IMR-90 (cell line): Measurements from ENCODE around the gene RPP21. TPM values are rescaled to one million over a fixed set of nuclear protein-coding genes. Genes with fewer than 3 reads are reported as not detected.

Experiments used
- ATAC-seq: fragments of 200-7000 bp; cut with Tn5 transposase; 2 replicates; pipeline ENCODE4 v1.9.1; 2020; ENCODE audit warnings: low read depth, mild to moderate bottlenecking, moderate library complexity
- BruUV-seq: library from RNA; stranded (reverse); fragments of 400-500 nt; replicated peaks from 2 replicates; lab custom pipeline; 2021; lab: Mats Ljungman, UMichigan
- CTCF ChIA-PET: fragments of 300-600 bp; formaldehyde crosslinking; extraction: SDS; loops from one replicate; lab custom pipeline; 2021; ENCODE audit warnings: antibody characterized with exemption; lab: Yijun Ruan, JAX
- POLR2A ChIA-PET: fragments of 300-600 bp; sonication (Branson Sonifier 250); formaldehyde crosslinking; loops from one replicate; lab custom pipeline; 2022; ENCODE audit warnings: antibody characterized with exemption; ENCODE audit not compliant: unreplicated experiment; lab: Charles Lee
- DNase-seq: peaks from one replicate; pipeline ENCODE4 v3.0.0; 2013
- H2AFZ ChIP-seq: replicated peaks from 2 replicates; pipeline ENCODE3; 2013; ENCODE audit warnings: low read length, mild to moderate bottlenecking; ENCODE audit not compliant: poor library complexity
- H2AK5ac ChIP-seq: 2 replicates; pipeline ENCODE4 v1.6.1; 2013; ENCODE audit warnings: low read depth, low read length, inconsistent platforms
- H2AK9ac ChIP-seq: replicated peaks from 2 replicates; pipeline ENCODE3; 2013; ENCODE audit warnings: mild to moderate bottlenecking, low read depth, low read length, moderate library complexity; ENCODE audit not compliant: poor library complexity
- H2BK120ac ChIP-seq: 2 replicates; pipeline ENCODE4 v1.6.1; 2013; ENCODE audit warnings: low read depth, low read length, inconsistent platforms
- H2BK15ac ChIP-seq: 3 replicates; pipeline ENCODE4 v1.6.1; 2013; ENCODE audit warnings: low read depth, low read length, inconsistent platforms
- H2BK20ac ChIP-seq: 2 replicates; pipeline ENCODE4 v1.6.1; 2013; ENCODE audit warnings: low read depth, mild to moderate bottlenecking, inconsistent platforms, low read length, moderate library complexity
- H2BK5ac ChIP-seq: 2 replicates; pipeline ENCODE4 v1.6.1; 2013; ENCODE audit warnings: mild to moderate bottlenecking, low read depth, low read length, inconsistent platforms; ENCODE audit not compliant: poor library complexity, severe bottlenecking
- H3K14ac ChIP-seq: replicated peaks from 2 replicates; pipeline ENCODE4 v1.6.1; 2013; ENCODE audit warnings: low read depth, low read length, inconsistent platforms
- H3K18ac ChIP-seq: 2 replicates; pipeline ENCODE4 v1.6.1; 2013; ENCODE audit warnings: low read depth, low read length, control low read depth
- H3K23ac ChIP-seq: 2 replicates; pipeline ENCODE4 v1.6.1; 2013; ENCODE audit warnings: low read depth, low read length, inconsistent platforms
- H3K27ac ChIP-seq: 2 replicates; pipeline ENCODE4 v1.5.1; 2013; ENCODE audit warnings: mild to moderate bottlenecking, control low read depth, low read length; ENCODE audit not compliant: insufficient read depth
- H3K27me3 ChIP-seq: 2 replicates; pipeline ENCODE4 v1.6.1; 2013; ENCODE audit warnings: low read length; ENCODE audit not compliant: control insufficient read depth, insufficient read depth
- H3K36me3 ChIP-seq: 2 replicates; pipeline ENCODE4 v1.6.1; 2013; ENCODE audit warnings: low read length, mixed read lengths; ENCODE audit not compliant: control insufficient read depth, insufficient read depth
- H3K4ac ChIP-seq: 2 replicates; pipeline ENCODE4 v1.6.1; 2013; ENCODE audit warnings: low read depth, low read length, inconsistent platforms
- H3K4me1 ChIP-seq: 2 replicates; pipeline ENCODE4 v1.6.1; 2013; ENCODE audit warnings: low read length, mixed read lengths; ENCODE audit not compliant: control insufficient read depth, insufficient read depth
- H3K4me2 ChIP-seq: 2 replicates; pipeline ENCODE4 v1.6.1; 2013; ENCODE audit warnings: low read depth, mild to moderate bottlenecking, control low read depth, low read length, moderate library complexity
- H3K4me3 ChIP-seq: 2 replicates; pipeline ENCODE4 v1.5.1; 2013; ENCODE audit warnings: low read depth, mild to moderate bottlenecking, control low read depth, low read length, moderate library complexity; ENCODE audit not compliant: insufficient read depth
- H3K56ac ChIP-seq: 2 replicates; pipeline ENCODE4 v1.6.1; 2013; ENCODE audit warnings: low read length, inconsistent platforms; ENCODE audit not compliant: insufficient read depth; ENCODE audit errors: extremely low read depth
- H3K79me1 ChIP-seq, 2 experiments: 2 replicates each; pipeline ENCODE4 v1.6.1; 2013; ENCODE audit warnings: low read length in 2 of 2, inconsistent platforms in 1 of 2, low read depth in 1 of 2
- H3K9ac ChIP-seq: 2 replicates; pipeline ENCODE4 v1.6.1; 2013; ENCODE audit warnings: low read depth, low read length, control low read depth
- H3K9me1 ChIP-seq: 2 replicates; pipeline ENCODE4 v1.6.1; 2013; ENCODE audit warnings: low read length, inconsistent platforms; ENCODE audit not compliant: insufficient read depth
- H3K9me3 ChIP-seq: 2 replicates; pipeline ENCODE4 v1.6.1; 2013; ENCODE audit warnings: low read length; ENCODE audit not compliant: control insufficient read depth, insufficient read depth
- H4K20me1 ChIP-seq: 2 replicates; pipeline ENCODE4 v1.6.1; 2013; ENCODE audit warnings: low read length, inconsistent platforms; ENCODE audit not compliant: insufficient read depth
- H4K5ac ChIP-seq: 2 replicates; pipeline ENCODE4 v1.6.1; 2013; ENCODE audit warnings: mild to moderate bottlenecking, low read depth, low read length, control low read depth
- H4K8ac ChIP-seq, 2 experiments: 2 replicates each; pipeline ENCODE4 v1.6.1; 2013; ENCODE audit warnings: low read depth in 2 of 2, low read length in 2 of 2, control low read depth in 1 of 2, inconsistent platforms in 1 of 2
- H4K91ac ChIP-seq: 2 replicates; pipeline ENCODE4 v1.6.1; 2013; ENCODE audit warnings: low read depth, low read length, inconsistent platforms; ENCODE audit not compliant: insufficient read depth
- CEBPB ChIP-seq: IDR thresholded peaks from 2 replicates; pipeline ENCODE4 v1.6.1; 2012; ENCODE audit warnings: low read depth, low read length, improper control_type of control experiment
- MXI1 ChIP-seq: IDR thresholded peaks from 2 replicates; pipeline ENCODE4 v1.6.1; 2012; ENCODE audit warnings: low read depth, mild to moderate bottlenecking, low read length, moderate library complexity, borderline replicate concordance
- RAD21 ChIP-seq: IDR thresholded peaks from 2 replicates; pipeline ENCODE4 v1.6.1; 2012; ENCODE audit warnings: low read length, improper control_type of control experiment
- WGBS, 2 experiments: methylation state at CpG; one replicate each; pipeline versions ENCODE4 v1.1.5 to v1.1.7; 2013; ENCODE audit warnings: missing lambda C conversion rate in 2 of 2; ENCODE audit not compliant: insufficient read length in 1 of 2; ENCODE audit errors: extremely low coverage in 2 of 2; 5-methylcytosine and 5-hydroxymethylcytosine counted together
- dilution Hi-C: fragments of 300-500 bp; cut with HindIII; formaldehyde crosslinking; loops from one replicate; pipeline ENCODE4 v1.14.3; 2018; ENCODE audit warnings: low sequenced_read_pairs; ENCODE audit not compliant: unreplicated experiment
- in situ Hi-C: fragments of 300-500 bp; cut with MboI; formaldehyde crosslinking; loops from 3 replicates; pipeline ENCODE4 v1.14.3; 2019; ENCODE audit warnings: low sequenced_read_pairs, inconsistent platforms, mixed read lengths
- intact Hi-C: fragments of 100-400 bp; cut with micrococcal nuclease; formaldehyde crosslinking; loops from 2 replicates; pipeline ENCODE4 v1.10.0; 2022
- polyA plus RNA-seq, 3 experiments: library from polyadenylated mRNA; depleted of rRNA; stranded (reverse); fragments of >200 nt; gene quantifications; 2 replicates each; pipeline ENCODE4 v1.2.3, GENCODE V29; 2012; ENCODE audit warnings: low replicate concordance in 1 of 3
- total RNA-seq: library from RNA; depleted of rRNA; stranded (reverse); fragments of >200 nt; gene quantifications from 2 replicates; pipeline ENCODE4 v1.2.3, GENCODE V29; 2012
- TF ChIP-seq, protein P1 (sequence below): conservative IDR thresholded peaks from 2 replicates; pipeline ENCODE4 v1.5.1; 2012; ENCODE audit warnings: mild to moderate bottlenecking, low read depth, low read length, improper control_type of control experiment
- TF ChIP-seq, protein P2 (sequence below): fragments of 150-350 bp; IDR thresholded peaks from 2 replicates; pipeline ENCODE4 v1.6.1; 2016; ENCODE audit warnings: low read depth, mild to moderate bottlenecking, low read length, moderate library complexity, borderline replicate concordance

The RPP21 gene
- total and polyA plus RNA-seq, 2 of the 4 experiments (the other 2 are of a cell fraction): 28.9 to 79.1 TPM

DNA sequence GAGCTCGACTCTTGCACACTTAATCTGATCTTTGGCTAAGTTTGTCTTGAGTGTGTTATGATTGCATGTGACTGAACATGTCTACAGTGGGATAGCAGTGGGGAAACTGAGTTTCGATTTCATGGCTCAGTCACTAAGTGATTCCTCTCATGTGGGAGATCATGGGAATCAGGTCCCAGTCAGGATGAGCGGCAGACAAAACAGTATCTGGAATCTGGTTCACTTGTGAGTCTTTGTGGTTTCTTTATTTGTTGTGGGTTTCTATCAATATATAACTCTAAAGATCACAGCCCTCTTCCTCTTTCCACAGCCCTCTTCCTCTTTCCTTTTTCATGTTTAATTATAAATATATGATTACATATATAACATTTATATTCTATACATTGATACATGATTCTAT lies 4.0 kb downstream of the RPP21 start:
- Histone ChIP-seq H3K27ac (no peak overlapping the region), H3K18ac (no peak overlapping the region), H2BK5ac (no peak overlapping the region), H3K9ac (no peak overlapping the region), H2AFZ (no peak overlapping the region), H3K4ac (no peak overlapping the region), H3K14ac (no peak overlapping the region), H2BK15ac (no peak overlapping the region), H3K9me3 (no peaks in the 10 kb centered on the region), H2BK20ac (no peak overlapping the region), H3K56ac (no peak overlapping the region), H2BK120ac (no peak overlapping the region), H4K5ac (no peak overlapping the region), H3K27me3 (peaks cover 11% of the 10 kb centered on the region), H3K36me3 (peaks cover 8% of the 10 kb centered on the region), H3K9me1 (peaks cover 7% of the 10 kb centered on the region), H2AK5ac (no peak overlapping the region), H4K20me1 (no peaks in the 10 kb centered on the region), H3K4me3 (no peak overlapping the region), H3K23ac (no peak overlapping the region), H4K91ac (no peak overlapping the region), H3K79me1 (peaks cover 8 to 10% of the 10 kb centered on the region in 2 experiments; a peak in 3 of 4 replicates), H4K8ac (no peak overlapping the region), H3K4me2 (no peak overlapping the region), H3K4me1 (no peaks in the 10 kb centered on the region), H2AK9ac (no peak overlapping the region)
- intact Hi-C loops (loop anchor here (5.0 kb wide), 1 partner anchor 132 kb away; no protein-coding TSS in a partner anchor), in situ Hi-C loops (no loop called here), dilution Hi-C loops (no loop called here)
- ATAC-seq (no peak), DNase-seq (no peak)
- 75% methylated on average over 1 of the region's 3 CpGs; no CpG with 5 or more reads in 1 of the 2 experiments for WGBS, 2 experiments
- ChIA-PET CTCF (no interaction called here), POLR2A (no interaction called here)
- BruUV-seq: no TSS peak
- TF ChIP-seq, protein P1, sequence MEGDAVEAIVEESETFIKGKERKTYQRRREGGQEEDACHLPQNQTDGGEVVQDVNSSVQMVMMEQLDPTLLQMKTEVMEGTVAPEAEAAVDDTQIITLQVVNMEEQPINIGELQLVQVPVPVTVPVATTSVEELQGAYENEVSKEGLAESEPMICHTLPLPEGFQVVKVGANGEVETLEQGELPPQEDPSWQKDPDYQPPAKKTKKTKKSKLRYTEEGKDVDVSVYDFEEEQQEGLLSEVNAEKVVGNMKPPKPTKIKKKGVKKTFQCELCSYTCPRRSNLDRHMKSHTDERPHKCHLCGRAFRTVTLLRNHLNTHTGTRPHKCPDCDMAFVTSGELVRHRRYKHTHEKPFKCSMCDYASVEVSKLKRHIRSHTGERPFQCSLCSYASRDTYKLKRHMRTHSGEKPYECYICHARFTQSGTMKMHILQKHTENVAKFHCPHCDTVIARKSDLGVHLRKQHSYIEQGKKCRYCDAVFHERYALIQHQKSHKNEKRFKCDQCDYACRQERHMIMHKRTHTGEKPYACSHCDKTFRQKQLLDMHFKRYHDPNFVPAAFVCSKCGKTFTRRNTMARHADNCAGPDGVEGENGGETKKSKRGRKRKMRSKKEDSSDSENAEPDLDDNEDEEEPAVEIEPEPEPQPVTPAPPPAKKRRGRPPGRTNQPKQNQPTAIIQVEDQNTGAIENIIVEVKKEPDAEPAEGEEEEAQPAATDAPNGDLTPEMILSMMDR: no peak
- no peak for TF ChIP-seq MXI1
- no peak for TF ChIP-seq RAD21
- no peak for TF ChIP-seq CEBPB
- TF ChIP-seq, protein P2, sequence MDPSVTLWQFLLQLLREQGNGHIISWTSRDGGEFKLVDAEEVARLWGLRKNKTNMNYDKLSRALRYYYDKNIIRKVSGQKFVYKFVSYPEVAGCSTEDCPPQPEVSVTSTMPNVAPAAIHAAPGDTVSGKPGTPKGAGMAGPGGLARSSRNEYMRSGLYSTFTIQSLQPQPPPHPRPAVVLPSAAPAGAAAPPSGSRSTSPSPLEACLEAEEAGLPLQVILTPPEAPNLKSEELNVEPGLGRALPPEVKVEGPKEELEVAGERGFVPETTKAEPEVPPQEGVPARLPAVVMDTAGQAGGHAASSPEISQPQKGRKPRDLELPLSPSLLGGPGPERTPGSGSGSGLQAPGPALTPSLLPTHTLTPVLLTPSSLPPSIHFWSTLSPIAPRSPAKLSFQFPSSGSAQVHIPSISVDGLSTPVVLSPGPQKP: no peak
